Activated T-cell treated with anti-CD3 and anti-CD28 coated beads for 48 hours (primary cell): ENCODE measurements around the gene CEACAM21.

Experiments
- DNase-seq: peaks from one replicate; pipeline ENCODE4 v3.0.0-alpha.2; 2020; ENCODE audit warnings: low read depth

The CEACAM21 gene

GRCh38 chr19:41587101-41587837 is 11.3 kb downstream of the CEACAM21 start:
- no peak for DNase-seq

- DNase-seq = no peak
These were observed 11.9 kb downstream of the CEACAM21 start for GRCh38 chr19:41587838-41588210.

- DNase-seq = no peak
These were observed 12.7 kb downstream of the CEACAM21 start for GRCh38 chr19:41588497-41589209.

GRCh38 chr19:41589371-41589770 is 13.4 kb downstream of the CEACAM21 start:
- no peak for DNase-seq

GRCh38 chr19:41590936-41591335 is 15.0 kb downstream of the CEACAM21 start:
- DNase-seq = no peak

- DNase-seq = no peak
These were observed 16.1 kb downstream of the CEACAM21 start for GRCh38 chr19:41591951-41592562.

- peak; percentile 57 for DNase-seq
These were observed 19.4 kb downstream of the CEACAM21 start for GRCh38 chr19:41595258-41595889.

- no peak for DNase-seq
These were observed 19.9 kb downstream of the CEACAM21 start for GRCh38 chr19:41595890-41596280.

- DNase-seq = peak; percentile 48
These were observed 21.7 kb downstream of the CEACAM21 start for GRCh38 chr19:41597600-41598041.

- DNase-seq = no peak
These were observed 23.4 kb downstream of the CEACAM21 start for GRCh38 chr19:41599175-41599966.

GRCh38 chr19:41601771-41602170 is 25.8 kb downstream of the CEACAM21 start:
- DNase-seq = no peak

- no peak for DNase-seq
These were observed 28.9 kb downstream of the CEACAM21 start for GRCh38 chr19:41604831-41605230.

- DNase-seq = no peak
These were observed 30.4 kb downstream of the CEACAM21 start for GRCh38 chr19:41606215-41606837.

GRCh38 chr19:41607668-41608067 is 31.7 kb downstream of the CEACAM21 start:
- no peak for DNase-seq

GRCh38 chr19:41610789-41611188 is 34.8 kb downstream of the CEACAM21 start:
- DNase-seq = no peak

- no peak for DNase-seq
These were observed 36.5 kb downstream of the CEACAM21 start for GRCh38 chr19:41612483-41612882.

GRCh38 chr19:41615207-41615606 is 39.2 kb downstream of the CEACAM21 start:
- no peak for DNase-seq

GRCh38 chr19:41616792-41617621 is 41.0 kb downstream of the CEACAM21 start:
- no peak for DNase-seq

- DNase-seq = no peak
These were observed 42.2 kb downstream of the CEACAM21 start for GRCh38 chr19:41617941-41618730.
